IMR-90 (cell line): Measurements from ENCODE around the gene DUS3L. TPM values are rescaled to one million over a fixed set of nuclear protein-coding genes. Genes with fewer than 3 reads are reported as not detected.

Experiments
- ATAC-seq: fragments of 200-7000 bp; cut with Tn5 transposase; 2 replicates; pipeline ENCODE4 v1.9.1; 2020; ENCODE audit warnings: low read depth, mild to moderate bottlenecking, moderate library complexity
- BruUV-seq: library from RNA; stranded (reverse); fragments of 400-500 nt; replicated peaks from 2 replicates; lab custom pipeline; 2021; lab: Mats Ljungman, UMichigan
- CTCF ChIA-PET: fragments of 300-600 bp; formaldehyde crosslinking; extraction: SDS; loops from one replicate; lab custom pipeline; 2021; ENCODE audit warnings: antibody characterized with exemption; lab: Yijun Ruan, JAX
- POLR2A ChIA-PET: fragments of 300-600 bp; sonication (Branson Sonifier 250); formaldehyde crosslinking; loops from one replicate; lab custom pipeline; 2022; ENCODE audit warnings: antibody characterized with exemption; ENCODE audit not compliant: unreplicated experiment; lab: Charles Lee
- DNase-seq: peaks from one replicate; pipeline ENCODE4 v3.0.0; 2013
- H2AFZ ChIP-seq: replicated peaks from 2 replicates; pipeline ENCODE3; 2013; ENCODE audit warnings: low read length, mild to moderate bottlenecking; ENCODE audit not compliant: poor library complexity
- H2AK5ac ChIP-seq: 2 replicates; pipeline ENCODE4 v1.6.1; 2013; ENCODE audit warnings: low read depth, low read length, inconsistent platforms
- H2AK9ac ChIP-seq: replicated peaks from 2 replicates; pipeline ENCODE3; 2013; ENCODE audit warnings: mild to moderate bottlenecking, low read depth, low read length, moderate library complexity; ENCODE audit not compliant: poor library complexity
- H2BK120ac ChIP-seq: 2 replicates; pipeline ENCODE4 v1.6.1; 2013; ENCODE audit warnings: low read depth, low read length, inconsistent platforms
- H2BK15ac ChIP-seq: 3 replicates; pipeline ENCODE4 v1.6.1; 2013; ENCODE audit warnings: low read depth, low read length, inconsistent platforms
- H2BK20ac ChIP-seq: 2 replicates; pipeline ENCODE4 v1.6.1; 2013; ENCODE audit warnings: low read depth, mild to moderate bottlenecking, inconsistent platforms, low read length, moderate library complexity
- H2BK5ac ChIP-seq: 2 replicates; pipeline ENCODE4 v1.6.1; 2013; ENCODE audit warnings: mild to moderate bottlenecking, low read depth, low read length, inconsistent platforms; ENCODE audit not compliant: poor library complexity, severe bottlenecking
- H3K14ac ChIP-seq: replicated peaks from 2 replicates; pipeline ENCODE4 v1.6.1; 2013; ENCODE audit warnings: low read depth, low read length, inconsistent platforms
- H3K18ac ChIP-seq: 2 replicates; pipeline ENCODE4 v1.6.1; 2013; ENCODE audit warnings: low read depth, low read length, control low read depth
- H3K23ac ChIP-seq: 2 replicates; pipeline ENCODE4 v1.6.1; 2013; ENCODE audit warnings: low read depth, low read length, inconsistent platforms
- H3K27ac ChIP-seq: 2 replicates; pipeline ENCODE4 v1.5.1; 2013; ENCODE audit warnings: mild to moderate bottlenecking, control low read depth, low read length; ENCODE audit not compliant: insufficient read depth
- H3K27me3 ChIP-seq: 2 replicates; pipeline ENCODE4 v1.6.1; 2013; ENCODE audit warnings: low read length; ENCODE audit not compliant: control insufficient read depth, insufficient read depth
- H3K36me3 ChIP-seq: 2 replicates; pipeline ENCODE4 v1.6.1; 2013; ENCODE audit warnings: low read length, mixed read lengths; ENCODE audit not compliant: control insufficient read depth, insufficient read depth
- H3K4ac ChIP-seq: 2 replicates; pipeline ENCODE4 v1.6.1; 2013; ENCODE audit warnings: low read depth, low read length, inconsistent platforms
- H3K4me1 ChIP-seq: 2 replicates; pipeline ENCODE4 v1.6.1; 2013; ENCODE audit warnings: low read length, mixed read lengths; ENCODE audit not compliant: control insufficient read depth, insufficient read depth
- H3K4me2 ChIP-seq: 2 replicates; pipeline ENCODE4 v1.6.1; 2013; ENCODE audit warnings: low read depth, mild to moderate bottlenecking, control low read depth, low read length, moderate library complexity
- H3K4me3 ChIP-seq: 2 replicates; pipeline ENCODE4 v1.5.1; 2013; ENCODE audit warnings: low read depth, mild to moderate bottlenecking, control low read depth, low read length, moderate library complexity; ENCODE audit not compliant: insufficient read depth
- H3K56ac ChIP-seq: 2 replicates; pipeline ENCODE4 v1.6.1; 2013; ENCODE audit warnings: low read length, inconsistent platforms; ENCODE audit not compliant: insufficient read depth; ENCODE audit errors: extremely low read depth
- H3K79me1 ChIP-seq, 2 experiments: 2 replicates each; pipeline ENCODE4 v1.6.1; 2013; ENCODE audit warnings: low read length in 2 of 2, inconsistent platforms in 1 of 2, low read depth in 1 of 2
- H3K9ac ChIP-seq: 2 replicates; pipeline ENCODE4 v1.6.1; 2013; ENCODE audit warnings: low read depth, low read length, control low read depth
- H3K9me1 ChIP-seq: 2 replicates; pipeline ENCODE4 v1.6.1; 2013; ENCODE audit warnings: low read length, inconsistent platforms; ENCODE audit not compliant: insufficient read depth
- H3K9me3 ChIP-seq: 2 replicates; pipeline ENCODE4 v1.6.1; 2013; ENCODE audit warnings: low read length; ENCODE audit not compliant: control insufficient read depth, insufficient read depth
- H4K20me1 ChIP-seq: 2 replicates; pipeline ENCODE4 v1.6.1; 2013; ENCODE audit warnings: low read length, inconsistent platforms; ENCODE audit not compliant: insufficient read depth
- H4K5ac ChIP-seq: 2 replicates; pipeline ENCODE4 v1.6.1; 2013; ENCODE audit warnings: mild to moderate bottlenecking, low read depth, low read length, control low read depth
- H4K8ac ChIP-seq, 2 experiments: 2 replicates each; pipeline ENCODE4 v1.6.1; 2013; ENCODE audit warnings: low read depth in 2 of 2, low read length in 2 of 2, control low read depth in 1 of 2, inconsistent platforms in 1 of 2
- H4K91ac ChIP-seq: 2 replicates; pipeline ENCODE4 v1.6.1; 2013; ENCODE audit warnings: low read depth, low read length, inconsistent platforms; ENCODE audit not compliant: insufficient read depth
- BHLHE40 ChIP-seq: fragments of 150-350 bp; IDR thresholded peaks from 2 replicates; pipeline ENCODE4 v1.6.1; 2016; ENCODE audit warnings: mild to moderate bottlenecking, low read depth, low read length
- CHD1 ChIP-seq: IDR thresholded peaks from 2 replicates; pipeline ENCODE4 v1.6.1; 2012; ENCODE audit warnings: low read depth, low read length, improper control_type of control experiment
- CTCF ChIP-seq: conservative IDR thresholded peaks from 2 replicates; pipeline ENCODE4 v1.5.1; 2012; ENCODE audit warnings: mild to moderate bottlenecking, low read depth, low read length, improper control_type of control experiment
- ELK1 ChIP-seq: fragments of 150-350 bp; IDR thresholded peaks from 2 replicates; pipeline ENCODE4 v1.6.1; 2016; ENCODE audit warnings: low read depth, mild to moderate bottlenecking, low read length, moderate library complexity, borderline replicate concordance
- FOS ChIP-seq: fragments of 150-350 bp; IDR thresholded peaks from 2 replicates; pipeline ENCODE4 v1.6.1; 2016; ENCODE audit warnings: low read depth, low read length
- MAFK ChIP-seq: IDR thresholded peaks from 2 replicates; pipeline ENCODE4 v1.6.1; 2012; ENCODE audit warnings: low read depth, low read length, improper control_type of control experiment
- MAZ ChIP-seq: IDR thresholded peaks from 2 replicates; pipeline ENCODE4 v1.6.1; 2012; ENCODE audit warnings: low read depth, mild to moderate bottlenecking, low read length, improper control_type of control experiment, moderate library complexity, borderline replicate concordance
- MXI1 ChIP-seq: IDR thresholded peaks from 2 replicates; pipeline ENCODE4 v1.6.1; 2012; ENCODE audit warnings: low read depth, mild to moderate bottlenecking, low read length, moderate library complexity, borderline replicate concordance
- NFE2L2 ChIP-seq: fragments of 150-350 bp; IDR thresholded peaks from 2 replicates; pipeline ENCODE4 v1.6.1; 2016; ENCODE audit warnings: low read depth, mild to moderate bottlenecking, low read length
- POLR2A ChIP-seq: IDR thresholded peaks from 2 replicates; pipeline ENCODE4 v1.6.1; 2012; ENCODE audit warnings: mild to moderate bottlenecking, low read depth, low read length
- RCOR1 ChIP-seq: IDR thresholded peaks from 2 replicates; pipeline ENCODE4 v1.6.1; 2012; ENCODE audit warnings: mild to moderate bottlenecking, low read length, improper control_type of control experiment; ENCODE audit not compliant: insufficient replicate concordance
- RFX5 ChIP-seq: IDR thresholded peaks from 2 replicates; pipeline ENCODE4 v1.8.0; 2012; ENCODE audit warnings: low read depth, mild to moderate bottlenecking, low read length, moderate library complexity
- SMC3 ChIP-seq: fragments of 150-350 bp; IDR thresholded peaks from 2 replicates; pipeline ENCODE4 v1.6.1; 2016; ENCODE audit warnings: low read depth, mild to moderate bottlenecking, antibody characterized with exemption, low read length, moderate library complexity
- USF2 ChIP-seq: fragments of 150-350 bp; IDR thresholded peaks from 2 replicates; pipeline ENCODE4 v1.6.1; 2017; ENCODE audit warnings: mild to moderate bottlenecking, antibody characterized with exemption, low read length, low read depth
- WGBS, 2 experiments: methylation state at CpG; one replicate each; pipeline versions ENCODE4 v1.1.5 to v1.1.7; 2013; ENCODE audit warnings: missing lambda C conversion rate in 2 of 2; ENCODE audit not compliant: insufficient read length in 1 of 2; ENCODE audit errors: extremely low coverage in 2 of 2; 5-methylcytosine and 5-hydroxymethylcytosine counted together
- dilution Hi-C: fragments of 300-500 bp; cut with HindIII; formaldehyde crosslinking; loops from one replicate; pipeline ENCODE4 v1.14.3; 2018; ENCODE audit warnings: low sequenced_read_pairs; ENCODE audit not compliant: unreplicated experiment
- in situ Hi-C: fragments of 300-500 bp; cut with MboI; formaldehyde crosslinking; loops from 3 replicates; pipeline ENCODE4 v1.14.3; 2019; ENCODE audit warnings: low sequenced_read_pairs, inconsistent platforms, mixed read lengths
- intact Hi-C: fragments of 100-400 bp; cut with micrococcal nuclease; formaldehyde crosslinking; loops from 2 replicates; pipeline ENCODE4 v1.10.0; 2022
- polyA plus RNA-seq, 3 experiments: library from polyadenylated mRNA; depleted of rRNA; stranded (reverse); fragments of >200 nt; gene quantifications; 2 replicates each; pipeline ENCODE4 v1.2.3, GENCODE V29; 2012; ENCODE audit warnings: low replicate concordance in 1 of 3
- total RNA-seq: library from RNA; depleted of rRNA; stranded (reverse); fragments of >200 nt; gene quantifications from 2 replicates; pipeline ENCODE4 v1.2.3, GENCODE V29; 2012

DUS3L gene
- total and polyA plus RNA-seq, 2 of the 4 experiments (the other 2 are of a cell fraction), result 12.4 to 21.3 TPM

- no peak overlapping the region for H2AK5ac ChIP-seq
- H3K56ac ChIP-seq, result no peak overlapping the region
- no peak overlapping the region for H2BK120ac ChIP-seq
- H3K9me1 ChIP-seq, result no peaks in the 10 kb centered on the region
- ATAC-seq (no peak), DNase-seq (no peak)
- WGBS, 2 experiments, result no CpG with 5 or more reads among the region's 15 CpGs
- H4K8ac ChIP-seq, result no peak overlapping the region
- in situ Hi-C loops (no loop called here), intact Hi-C loops (no loop called here), dilution Hi-C loops (no loop called here)
- no peaks in the 10 kb centered on the region for H3K79me1 ChIP-seq
- POLR2A ChIA-PET, result no interaction called here
- H3K4me3 ChIP-seq, result no peak overlapping the region
- TF ChIP-seq ELK1 (no peak), MAZ (no peak), CTCF (no peak), MAFK (no peak), RCOR1 (no peak), USF2 (no peak), POLR2A (no peak), MXI1 (no peak), RFX5 (no peak), CHD1 (no peak), FOS (no peak), BHLHE40 (no peak), SMC3 (no peak), NFE2L2 (no peak)
- H3K14ac ChIP-seq, result no peak overlapping the region
- no peak overlapping the region for H3K4ac ChIP-seq
- no peak overlapping the region for H2AFZ ChIP-seq
- H3K27ac ChIP-seq, result no peak overlapping the region
- peaks cover 9% of the 10 kb centered on the region; the same call in 1 of the 2 replicates for H3K27me3 ChIP-seq
- no peak overlapping the region for H2BK20ac ChIP-seq
- no peak overlapping the region for H2AK9ac ChIP-seq
- no peak overlapping the region for H3K9ac ChIP-seq
- H4K20me1 ChIP-seq, result no peaks in the 10 kb centered on the region
- H3K4me2 ChIP-seq, result no peak overlapping the region
- no peak overlapping the region for H3K23ac ChIP-seq
- H3K4me1 ChIP-seq, result no peaks in the 10 kb centered on the region
- H4K91ac ChIP-seq, result no peak overlapping the region
- CTCF ChIA-PET, result no interaction called here
- no peak overlapping the region for H2BK15ac ChIP-seq
- BruUV-seq, result no TSS peak
- H3K36me3 ChIP-seq, result no peaks in the 10 kb centered on the region
- no peaks in the 10 kb centered on the region for H3K9me3 ChIP-seq
- H3K18ac ChIP-seq, result no peak overlapping the region
- H4K5ac ChIP-seq, result no peak overlapping the region
- no peak overlapping the region for H2BK5ac ChIP-seq
These were observed 46.9 kb upstream of the DUS3L start for GRCh38 chr19:5837761-5838352.
